GM12878 (cell line): ENCODE data around the gene HDHD3. TPM values are rescaled to one million over a fixed set of nuclear protein-coding genes. Genes with fewer than 3 reads are reported as not detected.
A peak's percentile ranks its signal among the peaks of the same experiment; 100 is the strongest.

Source experiments
- ATAC-seq: fragments of 200-7000 bp; cut with Tn5 transposase; 3 replicates; pipeline ENCODE4 v1.9.1; 2020; ENCODE audit warnings: mild to moderate bottlenecking, moderate library complexity
- BruUV-seq: library from RNA; stranded (reverse); fragments of 400-500 nt; replicated peaks from 2 replicates; lab custom pipeline; 2021; lab: Mats Ljungman, UMichigan
- CTCF ChIA-PET: fragments of 300-600 bp; sonication (Branson Sonifier 250); formaldehyde crosslinking; extraction: SDS; loops from one replicate; lab custom pipeline; 2021; ENCODE audit warnings: inconsistent platforms; lab: Yijun Ruan, JAX
- POLR2A ChIA-PET: fragments of 350-600 bp; formaldehyde crosslinking; extraction: SDS; loops from one replicate; lab custom pipeline; 2021; ENCODE audit warnings: inconsistent platforms; lab: Charles Lee
- RAD21 ChIA-PET: fragments of 300-600 bp; sonication (Branson Sonifier 250); formaldehyde crosslinking; loops from one replicate; lab custom pipeline; 2023; ENCODE audit warnings: antibody characterized with exemption; ENCODE audit not compliant: unreplicated experiment; lab: Charles Lee
- SMC1A ChIA-PET: fragments of 300-600 bp; sonication (Branson Sonifier 250); formaldehyde crosslinking; loops from one replicate; lab custom pipeline; 2023; ENCODE audit not compliant: unreplicated experiment, uncharacterized antibody; lab: Charles Lee
- DNase-seq: peaks from one replicate; pipeline ENCODE4 v3.0.0-alpha.2; 2011; ENCODE audit warnings: low read depth, low spot score
- FAIRE-seq: peaks from 3 replicates; lab custom pipeline; 2011; peaks lifted over from hg19 to GRCh38; lab: Jason Lieb, UNC
- H2AFZ ChIP-seq: 2 replicates; pipeline ENCODE4 v1.6.0; 2011; ENCODE audit warnings: low read depth, low read length, control low read depth; ENCODE audit not compliant: control insufficient read depth
- H3K27ac ChIP-seq: 2 replicates; pipeline ENCODE4 v1.5.1; 2011; ENCODE audit warnings: control low read depth; ENCODE audit not compliant: control insufficient read depth, insufficient read depth
- H3K27me3 ChIP-seq, 2 experiments: replicated peaks in 1 of 2; 2 replicates each; pipeline versions ENCODE4 v1.6.0 to v1.6.1; 2011; ENCODE audit warnings: low read length in 1 of 2; ENCODE audit not compliant: control insufficient read depth in 2 of 2, insufficient read depth in 2 of 2
- H3K36me3 ChIP-seq, 2 experiments: 2 replicates each; pipeline ENCODE4 v1.5.1; 2011; ENCODE audit warnings: low read length in 1 of 2; ENCODE audit not compliant: control insufficient read depth in 2 of 2, insufficient read depth in 2 of 2
- H3K4me1 ChIP-seq: 2 replicates; pipeline ENCODE4 v1.6.1; 2011; ENCODE audit warnings: mild to moderate bottlenecking, low read length, moderate library complexity, mixed read lengths; ENCODE audit not compliant: control insufficient read depth, insufficient read depth
- H3K4me2 ChIP-seq: 2 replicates; pipeline ENCODE4 v1.6.0; 2011; ENCODE audit warnings: control low read depth; ENCODE audit not compliant: control insufficient read depth, insufficient read depth
- H3K4me3 ChIP-seq: fragments of 200-600 bp; sonication (generic); 2 replicates; pipeline ENCODE4 v1.5.1; 2016
- H3K79me2 ChIP-seq: 2 replicates; pipeline ENCODE4 v1.6.0; 2011; ENCODE audit warnings: low read length; ENCODE audit not compliant: control insufficient read depth, insufficient read depth
- H3K9ac ChIP-seq: 2 replicates; pipeline ENCODE4 v1.8.0; 2011; ENCODE audit warnings: low read length, control low read depth, mixed read lengths; ENCODE audit not compliant: control insufficient read depth, insufficient read depth
- H3K9me3 ChIP-seq: replicated peaks from 3 replicates; pipeline ENCODE4 v1.5.1; 2011; ENCODE audit warnings: mild to moderate bottlenecking, low read length; ENCODE audit not compliant: control insufficient read depth, insufficient read depth
- H4K20me1 ChIP-seq: 2 replicates; pipeline ENCODE4 v1.6.0; 2011; ENCODE audit not compliant: control insufficient read depth, insufficient read depth
- ATF7 ChIP-seq: fragments of 450-650 bp; IDR thresholded peaks from 2 replicates; pipeline ENCODE4 v1.6.1; 2016; ENCODE audit warnings: low read depth, mild to moderate bottlenecking
- EP300 ChIP-seq, 2 experiments: fragments of 150-350 bp in 1 of 2; IDR thresholded peaks; 2 replicates each; pipeline ENCODE4 v1.6.1; 2011 to 2012; ENCODE audit warnings: low read depth in 2 of 2, low read length in 2 of 2, borderline replicate concordance in 1 of 2, improper control_type of control experiment in 1 of 2, inconsistent platforms in 1 of 2; ENCODE audit not compliant: control insufficient read depth in 1 of 2
- ETV6 ChIP-seq, 2 experiments: fragments of 450-650 bp in 1 of 2; IDR thresholded peaks in 1 of 2; conservative IDR thresholded peaks in 1 of 2; 2 replicates each; pipeline ENCODE4 v1.6.1; 2014; ENCODE audit warnings: antibody characterized with exemption in 1 of 2, borderline replicate concordance in 1 of 2, low read depth in 1 of 2, mild to moderate bottlenecking in 1 of 2, moderate library complexity in 1 of 2
- FOS ChIP-seq: IDR thresholded peaks from 3 replicates; pipeline ENCODE4 v1.6.1; 2011; ENCODE audit warnings: borderline replicate concordance; ENCODE audit not compliant: insufficient read length; ENCODE audit errors: extremely low read depth
- HDAC6 ChIP-seq: fragments of 200-600 bp; sonication (generic); IDR thresholded peaks from one replicate; pipeline ENCODE4 v1.8.0; 2017; ENCODE audit warnings: antibody characterized with exemption; ENCODE audit not compliant: unreplicated experiment
- JUND ChIP-seq: IDR thresholded peaks from 2 replicates; pipeline ENCODE4 v1.6.1; 2012; ENCODE audit warnings: low read depth, mild to moderate bottlenecking, low read length, improper control_type of control experiment, moderate library complexity
- MXI1 ChIP-seq: fragments of 150-350 bp; IDR thresholded peaks from 2 replicates; pipeline ENCODE4 v1.6.1; 2011; ENCODE audit warnings: low read depth, mild to moderate bottlenecking, inconsistent platforms, low read length, improper control_type of control experiment
- NFYA ChIP-seq: IDR thresholded peaks from 2 replicates; pipeline ENCODE4 v1.6.1; 2011; ENCODE audit warnings: low read depth, mild to moderate bottlenecking, low read length, improper control_type of control experiment, borderline replicate concordance
- POLR2AphosphoS2 ChIP-seq: IDR thresholded peaks from 2 replicates; pipeline ENCODE4 v1.6.1; 2011; ENCODE audit warnings: low read depth, mild to moderate bottlenecking, low read length, improper control_type of control experiment, moderate library complexity
- RFX5 ChIP-seq: IDR thresholded peaks from 2 replicates; pipeline ENCODE4 v1.6.1; 2011; ENCODE audit warnings: low read depth, low read length, improper control_type of control experiment
- SMARCA5 ChIP-seq: fragments of 450-650 bp; IDR thresholded peaks from 2 replicates; pipeline ENCODE4 v1.6.1; 2017; ENCODE audit warnings: mild to moderate bottlenecking
- SREBF1 ChIP-seq: IDR thresholded peaks from 2 replicates; pipeline ENCODE4 v1.6.1; 2012; ENCODE audit warnings: mild to moderate bottlenecking, low read length
- ZNF24 ChIP-seq: fragments of 450-650 bp; IDR thresholded peaks from 2 replicates; pipeline ENCODE4 v1.6.1; 2017; ENCODE audit warnings: antibody characterized with exemption, mild to moderate bottlenecking
- ZNF384 ChIP-seq: IDR thresholded peaks from 2 replicates; pipeline ENCODE4 v1.6.1; 2012; ENCODE audit warnings: low read depth, mild to moderate bottlenecking, low read length, improper control_type of control experiment, borderline replicate concordance
- WGBS: methylation state at CpG from one replicate; pipeline ENCODE4 v1.1.6; 2016; ENCODE audit warnings: low lambda C conversion rate; ENCODE audit not compliant: insufficient replicate concordance, insufficient coverage; ENCODE audit errors: missing lambda C conversion rate; 5-methylcytosine and 5-hydroxymethylcytosine counted together
- in situ Hi-C: fragments of 300-500 bp; cut with MboI; formaldehyde crosslinking; loops from 9 replicates; pipeline ENCODE4 v1.14.3; 2018; ENCODE audit warnings: mixed read lengths
- intact Hi-C: fragments of 100-400 bp; cut with micrococcal nuclease; formaldehyde crosslinking; loops from one replicate; pipeline ENCODE4 v1.14.2; 2022; ENCODE audit not compliant: unreplicated experiment
- polyA plus RNA-seq, 11 experiments: library from polyadenylated mRNA; depleted of rRNA in 4 of 11; unstranded in 6 of 11; stranded (reverse) in 5 of 11; fragments of >200 nt; fragmentation: Nextera tagmentation in 4 of 11; fragmentation: Illumina TruSeq in 1 of 11; extraction: Ambion mirVana in 4 of 11; extraction: Trizol in 1 of 11; gene quantifications; 1 replicate in 1 of 11; 2 replicates in 10 of 11; pipeline versions ENCODE4 v1.2.1 to v1.2.3, GENCODE V29; 2011 to 2016; ENCODE audit warnings: inconsistent platforms in 2 of 11, missing spikeins in 2 of 11, low read depth in 1 of 11
- total RNA-seq, 4 experiments: library from RNA; depleted of rRNA in 3 of 4; stranded (reverse); fragments of >200 nt in 3 of 4; fragmentation: Illumina TruSeq in 1 of 4; extraction: Trizol in 1 of 4; gene quantifications; 2 replicates each; pipeline versions ENCODE4 v1.2.1 to v1.2.3, GENCODE V29; 2013 to 2021
- TF ChIP-seq, protein P1 (sequence below): fragments of 150-350 bp; IDR thresholded peaks from 2 replicates; pipeline ENCODE4 v1.6.1; 2014; ENCODE audit warnings: mild to moderate bottlenecking, low read depth, low read length
- TF ChIP-seq, protein P2 (sequence below): fragments of 450-650 bp; IDR thresholded peaks from 2 replicates; pipeline ENCODE4 v1.6.1; 2016; ENCODE audit warnings: mild to moderate bottlenecking
- TF ChIP-seq, protein P3 (sequence below): fragments of 450-650 bp; IDR thresholded peaks from 2 replicates; pipeline ENCODE4 v1.6.1; 2017; ENCODE audit warnings: borderline replicate concordance
- TF ChIP-seq, protein P4 (sequence below): IDR thresholded peaks from 2 replicates; pipeline ENCODE4 v1.6.1; 2011; ENCODE audit warnings: low read depth, low read length, improper control_type of control experiment, borderline replicate concordance

HDHD3 gene
- total and polyA plus RNA-seq, 10 of the 15 experiments (the other 5 are each of a cell fraction or from before 2014, with no cell fraction given): 1.3 to 29.4 (median 17.9) TPM

DNA sequence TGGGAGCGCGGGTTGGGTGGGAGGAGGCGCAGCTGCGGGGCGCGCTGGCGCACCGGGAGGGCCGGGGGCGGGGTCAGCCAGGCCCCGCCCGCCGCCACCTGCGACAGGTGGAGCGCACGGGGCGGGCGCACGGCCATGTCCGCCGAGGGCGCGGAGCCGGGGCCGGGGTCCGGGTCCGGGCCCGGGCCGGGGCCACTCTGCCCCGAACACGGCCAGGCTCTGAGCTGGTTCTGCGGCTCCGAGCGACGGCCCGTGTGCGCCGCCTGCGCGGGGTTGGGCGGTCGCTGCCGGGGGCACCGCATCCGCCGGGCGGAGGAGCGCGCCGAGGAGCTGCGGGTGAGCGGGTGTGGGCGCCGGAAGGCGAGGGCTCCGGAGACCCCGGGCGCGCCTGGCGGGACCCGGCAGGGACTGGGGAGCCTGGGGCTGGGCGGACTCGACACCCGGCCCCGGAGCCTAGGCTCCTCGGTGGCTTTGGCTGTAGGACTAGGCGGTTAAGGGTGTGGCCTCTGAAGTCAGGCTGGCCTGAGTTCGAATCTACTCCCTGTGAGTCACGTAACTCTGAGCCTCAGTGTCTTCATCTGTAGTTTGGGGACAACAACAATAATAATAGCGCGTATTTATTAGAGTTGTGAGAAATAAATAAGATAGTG lies 27.2 kb downstream of the HDHD3 start, which contains the start of gene BSPRY:
BSPRY (plus strand) TSS at position 97 of the 650 bp plus-strand sequence; CDS start at position 136, 39 bp downstream.
- Histone ChIP-seq H2AFZ (peak within 1 kb of the TSS; percentile 66), H3K4me3 (peak within 1 kb of the TSS; percentile 66), H3K36me3 (no peaks in the 10 kb centered on the region), H3K4me1 (peaks cover 19% of the 10 kb centered on the region), H3K27ac (peak within 1 kb of the TSS; percentile 33; the same call in 1 of the 2 replicates), H3K9me3 (no peaks in the 10 kb centered on the region), H4K20me1 (no peaks in the 10 kb centered on the region), H3K9ac (peak within 1 kb of the TSS; percentile 60), H3K79me2 (no peaks in the 10 kb centered on the region), H3K4me2 (peak within 1 kb of the TSS; percentile 97), H3K27me3 (no peaks in the 10 kb centered on the region; a peak in 2 of 4 replicates)
- intact Hi-C loops (no loop called here), in situ Hi-C loops (no loop called here)
- 4% methylated on average over 55 of the region's 71 CpGs for WGBS
- FAIRE-seq (no peak), ATAC-seq (peak; percentile 52), DNase-seq (no peak)
- ChIA-PET RAD21 (interaction anchor here (1.5 kb wide), 1 partner anchor 52 kb away, joined by 3 read pairs; the partner anchor contains the start of gene ALAD), CTCF (interaction anchor here (0.9 to 2.6 kb wide), 8 partner anchors 9 to 305 kb away, joined by 3 to 12 read pairs (median 4); partner anchors contain the start of genes ALAD and WDR31), SMC1A (interaction anchor here (0.8 to 1.6 kb wide), 3 partner anchors 10 to 50 kb away, joined by 3 to 7 read pairs (median 6); partner anchors contain the start of genes ALAD and WDR31), POLR2A (interaction anchor here (1.1 to 1.7 kb wide), 4 partner anchors 8 to 60 kb away, joined by 3 to 5 read pairs (median 4); partner anchors contain the start of genes HDHD3 and POLE3)
- no TSS peak for BruUV-seq
- TF ChIP-seq ATF7 (no peak), MXI1 (no peak), SREBF1 (no peak), JUND (no peak), ETV6 (conservative IDR thresholded peaks at IDR 0.05 in 1 of 2, IDR thresholded peaks at IDR 0.05 in 1 of 2; ENCODE audit: borderline replicate concordance in 1 of 2, low read depth in 1 of 2) (no peak), HDAC6 (peak; percentile 38), NFYA (no peak), ZNF24 (no peak), SMARCA5 (no peak), RFX5 (no peak), FOS (no peak), EP300 (IDR thresholded peaks at IDR 0.05; ENCODE audit: borderline replicate concordance in 1 of 2, control insufficient read depth in 1 of 2, low read depth in 2 of 2, low read length in 2 of 2) (no peak), ZNF384 (no peak), POLR2AphosphoS2 (no peak)
- TF ChIP-seq, protein P1, sequence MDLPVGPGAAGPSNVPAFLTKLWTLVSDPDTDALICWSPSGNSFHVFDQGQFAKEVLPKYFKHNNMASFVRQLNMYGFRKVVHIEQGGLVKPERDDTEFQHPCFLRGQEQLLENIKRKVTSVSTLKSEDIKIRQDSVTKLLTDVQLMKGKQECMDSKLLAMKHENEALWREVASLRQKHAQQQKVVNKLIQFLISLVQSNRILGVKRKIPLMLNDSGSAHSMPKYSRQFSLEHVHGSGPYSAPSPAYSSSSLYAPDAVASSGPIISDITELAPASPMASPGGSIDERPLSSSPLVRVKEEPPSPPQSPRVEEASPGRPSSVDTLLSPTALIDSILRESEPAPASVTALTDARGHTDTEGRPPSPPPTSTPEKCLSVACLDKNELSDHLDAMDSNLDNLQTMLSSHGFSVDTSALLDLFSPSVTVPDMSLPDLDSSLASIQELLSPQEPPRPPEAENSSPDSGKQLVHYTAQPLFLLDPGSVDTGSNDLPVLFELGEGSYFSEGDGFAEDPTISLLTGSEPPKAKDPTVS: no peak
- TF ChIP-seq, protein P2, sequence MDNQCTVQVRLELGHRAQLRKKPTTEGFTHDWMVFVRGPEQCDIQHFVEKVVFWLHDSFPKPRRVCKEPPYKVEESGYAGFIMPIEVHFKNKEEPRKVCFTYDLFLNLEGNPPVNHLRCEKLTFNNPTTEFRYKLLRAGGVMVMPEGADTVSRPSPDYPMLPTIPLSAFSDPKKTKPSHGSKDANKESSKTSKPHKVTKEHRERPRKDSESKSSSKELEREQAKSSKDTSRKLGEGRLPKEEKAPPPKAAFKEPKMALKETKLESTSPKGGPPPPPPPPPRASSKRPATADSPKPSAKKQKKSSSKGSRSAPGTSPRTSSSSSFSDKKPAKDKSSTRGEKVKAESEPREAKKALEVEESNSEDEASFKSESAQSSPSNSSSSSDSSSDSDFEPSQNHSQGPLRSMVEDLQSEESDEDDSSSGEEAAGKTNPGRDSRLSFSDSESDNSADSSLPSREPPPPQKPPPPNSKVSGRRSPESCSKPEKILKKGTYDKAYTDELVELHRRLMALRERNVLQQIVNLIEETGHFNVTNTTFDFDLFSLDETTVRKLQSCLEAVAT: no peak
- TF ChIP-seq, protein P3, sequence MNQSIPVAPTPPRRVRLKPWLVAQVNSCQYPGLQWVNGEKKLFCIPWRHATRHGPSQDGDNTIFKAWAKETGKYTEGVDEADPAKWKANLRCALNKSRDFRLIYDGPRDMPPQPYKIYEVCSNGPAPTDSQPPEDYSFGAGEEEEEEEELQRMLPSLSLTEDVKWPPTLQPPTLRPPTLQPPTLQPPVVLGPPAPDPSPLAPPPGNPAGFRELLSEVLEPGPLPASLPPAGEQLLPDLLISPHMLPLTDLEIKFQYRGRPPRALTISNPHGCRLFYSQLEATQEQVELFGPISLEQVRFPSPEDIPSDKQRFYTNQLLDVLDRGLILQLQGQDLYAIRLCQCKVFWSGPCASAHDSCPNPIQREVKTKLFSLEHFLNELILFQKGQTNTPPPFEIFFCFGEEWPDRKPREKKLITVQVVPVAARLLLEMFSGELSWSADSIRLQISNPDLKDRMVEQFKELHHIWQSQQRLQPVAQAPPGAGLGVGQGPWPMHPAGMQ: no peak
- TF ChIP-seq, protein P4, sequence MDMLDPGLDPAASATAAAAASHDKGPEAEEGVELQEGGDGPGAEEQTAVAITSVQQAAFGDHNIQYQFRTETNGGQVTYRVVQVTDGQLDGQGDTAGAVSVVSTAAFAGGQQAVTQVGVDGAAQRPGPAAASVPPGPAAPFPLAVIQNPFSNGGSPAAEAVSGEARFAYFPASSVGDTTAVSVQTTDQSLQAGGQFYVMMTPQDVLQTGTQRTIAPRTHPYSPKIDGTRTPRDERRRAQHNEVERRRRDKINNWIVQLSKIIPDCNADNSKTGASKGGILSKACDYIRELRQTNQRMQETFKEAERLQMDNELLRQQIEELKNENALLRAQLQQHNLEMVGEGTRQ: no peak
